GM18951 (cell line): ENCODE results near the gene LIF.

ENCODE experiments used
- POLR2A ChIP-seq: IDR thresholded peaks from 4 replicates; pipeline ENCODE4 v1.6.1; 2011; ENCODE audit warnings: mild to moderate bottlenecking; ENCODE audit not compliant: insufficient read length, insufficient read depth; ENCODE audit errors: extremely low read depth
- in situ Hi-C: fragments of 300-500 bp; cut with MboI; formaldehyde crosslinking; loops from one replicate; pipeline ENCODE4 v1.12.0; 2022; ENCODE audit warnings: low sequenced_read_pairs, mixed read lengths, inconsistent platforms; ENCODE audit not compliant: unreplicated experiment

Gene LIF

GRCh38 chr22:30197389-30197788 is 49.2 kb downstream of the LIF start:
- TF ChIP-seq POLR2A = no peak
- in situ Hi-C loops = no loop called here

- in situ Hi-C loops = no loop called here
- TF ChIP-seq POLR2A = no peak
These were observed 49.7 kb downstream of the LIF start for GRCh38 chr22:30196880-30197336.

GRCh38 chr22:30196141-30196879 is 50.2 kb downstream of the LIF start:
- TF ChIP-seq POLR2A = no peak

GRCh38 chr22:30195245-30196140 is 51.1 kb downstream of the LIF start:
- in situ Hi-C loops = no loop called here

More at GRCh38 chr22:30196141-30196879, 50.2 kb downstream of the LIF start:
- in situ Hi-C loops = no loop called here

GRCh38 chr22:30193031-30193775 is 53.4 kb downstream of the LIF start:
- no peak for TF ChIP-seq POLR2A
- in situ Hi-C loops = no loop called here

More at GRCh38 chr22:30195245-30196140, 51.1 kb downstream of the LIF start:
- TF ChIP-seq POLR2A = no peak

GRCh38 chr22:30192427-30192826 is 54.1 kb downstream of the LIF start:
- no peak for TF ChIP-seq POLR2A
- in situ Hi-C loops = no loop called here

GRCh38 chr22:30191040-30191701 is 55.4 kb downstream of the LIF start:
- no peak for TF ChIP-seq POLR2A
- in situ Hi-C loops = no loop called here

- in situ Hi-C loops = no loop called here
- TF ChIP-seq POLR2A = no peak
These were observed 56.0 kb downstream of the LIF start for GRCh38 chr22:30190574-30190973.
